Pancreas (tissue), 10 donors: ENCODE measurements around the gene KLHL24. TPM values are rescaled to one million over a fixed set of nuclear protein-coding genes. Genes with fewer than 3 reads are reported as not detected.
"Not testable (repeated sequence)": the region's sequence is repeated elsewhere in the genome, so short reads cannot be mapped to it uniquely, and the experiment has no call there.

Experiments
- ATAC-seq, 4 donors: fragments of 200-7000 bp; cut with Tn5 transposase; one replicate each; pipeline versions ENCODE4 v1.8.0 to v1.9.1; 2020; ENCODE audit warnings: mild to moderate bottlenecking in 4 of 4, moderate library complexity in 4 of 4
- DNase-seq, 6 donors: peaks; one replicate each; pipeline ENCODE4 v3.0.0-alpha.2; 2020
- FAIRE-seq: peaks from 2 replicates; lab custom pipeline; 2012; peaks lifted over from hg19 to GRCh38; lab: Jason Lieb, UNC
- H3K27ac ChIP-seq, 4 donors: fragments of 200-600 bp; sonication (generic); 1 replicate in 3 of 4; 2 replicates in 1 of 4; pipeline versions ENCODE4 v1.5.0 to v1.8.0; 2020
- H3K27me3 ChIP-seq, 4 donors: fragments of 200-600 bp; one replicate each; pipeline ENCODE4 v1.8.0; 2021
- H3K36me3 ChIP-seq, 3 donors: fragments of 200-600 bp; sonication (generic) in 1 of 3; one replicate each; pipeline versions ENCODE4 v1.5.0 to v1.8.0; 2020 to 2021
- H3K4me1 ChIP-seq, 3 donors: fragments of 200-600 bp; one replicate each; pipeline ENCODE4 v1.8.0; 2021
- H3K4me3 ChIP-seq, 4 donors: fragments of 200-600 bp; sonication (generic) in 2 of 4; one replicate each; pipeline versions ENCODE4 v1.5.0 to v1.8.0; 2020 to 2021
- H3K9me3 ChIP-seq, 4 donors: fragments of 200-600 bp; one replicate each; pipeline ENCODE4 v1.8.0; 2021
- WGBS, 2 donors: extraction: QIAGEN DNeasy Blood & Tissue Kit; methylation state at CpG; one replicate each; pipeline ENCODE4 v1.1.7; 2013; 5-methylcytosine and 5-hydroxymethylcytosine counted together
- intact Hi-C, 3 donors: fragments of 100-400 bp; cut with DNase I; formaldehyde crosslinking; loops; one replicate each; pipeline versions ENCODE4 v1.11.1 to v1.14.2; 2022
- polyA plus RNA-seq, 2 donors: library from polyadenylated mRNA; stranded (reverse); fragments of 200-250 nt; gene quantifications; one replicate each; pipeline ENCODE4 v1.2.3, GENCODE V29; 2013
- total RNA-seq, 6 donors: library from RNA; stranded (reverse); fragmentation: NEBNext Ultra II Directional in 4 of 6; extraction: Animal tissue kit (Norgen Biotek cat#: 25700) in 4 of 6; gene quantifications; one replicate each; pipeline versions ENCODE4 v1.2.1 to v1.2.4, GENCODE V29; 2021 to 2023
- TF ChIP-seq, protein P1 (sequence below), 4 donors: fragments of 200-600 bp; sonication (generic) in 3 of 4; IDR thresholded peaks; one replicate each; pipeline versions ENCODE4 v1.5.0 to v1.8.0; 2021; ENCODE audit warnings: antibody characterized with exemption in 4 of 4
- donor health status: healthy with polysubstance abuse.
- donor health status: DM: no; HTN: no; CAD: no; lungs with moderate emphysema.
- donor health status: DM: no; HTN: no; CAD: no.
- donor health status: control.
- donor health status: control.
- donor health status: Bipolar disorder and iron deficiency.
- donor health status: DM: yes; HTN: yes; CAD: no.
- donor health status: DM: no; HTN: no; CAD: no.
- donor health status: DM: no; HTN: no; CAD: no.
- donor health status: DM: yes; HTN: yes; CAD: no.

The KLHL24 gene
- total and polyA plus RNA-seq, 8 donors = 5.7 to 40.8 (median 23.9) TPM

DNA sequence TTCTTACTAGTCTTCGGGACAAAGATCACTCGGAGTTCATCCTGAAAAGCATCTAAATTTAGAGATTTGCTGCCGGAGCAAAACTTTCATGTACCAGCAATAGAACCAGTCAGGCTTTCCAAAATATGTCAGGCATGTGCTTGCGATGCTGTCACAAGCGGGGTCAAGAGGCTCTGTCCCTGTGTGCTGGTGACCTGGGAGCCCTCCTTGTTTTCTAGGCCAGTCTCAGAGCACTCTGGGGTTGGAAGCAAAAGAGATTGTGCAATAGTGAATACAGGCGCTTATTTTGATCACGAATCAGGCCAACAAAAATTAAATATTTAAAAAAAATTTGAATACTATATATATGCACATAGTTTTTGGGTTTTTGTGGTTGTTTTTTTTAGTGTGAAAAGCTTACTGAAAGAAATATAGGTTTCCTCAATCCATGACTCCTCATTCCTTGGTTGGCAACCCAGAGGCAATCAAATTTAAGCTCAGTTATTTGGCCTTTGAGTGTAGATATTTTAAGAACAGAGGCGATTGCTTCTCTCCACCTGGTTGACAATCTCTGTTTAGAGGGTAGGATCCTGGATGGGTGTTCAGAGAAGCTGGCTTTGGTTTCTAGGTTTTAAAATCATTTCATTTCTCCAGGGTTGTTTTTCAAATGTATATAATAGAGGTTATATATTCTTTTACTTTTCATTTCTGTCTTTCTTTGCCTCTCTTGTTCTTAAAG, 8.4 kb upstream of the KLHL24 start:
- Histone ChIP-seq H3K27ac (no peak overlapping the region), H3K27me3 (no peaks in the 10 kb centered on the region), H3K9me3 (no peaks in the 10 kb centered on the region), H3K4me3 (no peak overlapping the region), H3K36me3 (no peaks in the 10 kb centered on the region), H3K4me1 (no peaks in the 10 kb centered on the region)
- ATAC-seq = peak in 1 of 4 donors; percentile 31
- DNase-seq = no peak
- FAIRE-seq = no peak
- intact Hi-C loops = no loop called here
- 74 to 75% methylated on average over 8 of the region's 8 CpGs for WGBS, 2 donors
- TF ChIP-seq, protein P1, sequence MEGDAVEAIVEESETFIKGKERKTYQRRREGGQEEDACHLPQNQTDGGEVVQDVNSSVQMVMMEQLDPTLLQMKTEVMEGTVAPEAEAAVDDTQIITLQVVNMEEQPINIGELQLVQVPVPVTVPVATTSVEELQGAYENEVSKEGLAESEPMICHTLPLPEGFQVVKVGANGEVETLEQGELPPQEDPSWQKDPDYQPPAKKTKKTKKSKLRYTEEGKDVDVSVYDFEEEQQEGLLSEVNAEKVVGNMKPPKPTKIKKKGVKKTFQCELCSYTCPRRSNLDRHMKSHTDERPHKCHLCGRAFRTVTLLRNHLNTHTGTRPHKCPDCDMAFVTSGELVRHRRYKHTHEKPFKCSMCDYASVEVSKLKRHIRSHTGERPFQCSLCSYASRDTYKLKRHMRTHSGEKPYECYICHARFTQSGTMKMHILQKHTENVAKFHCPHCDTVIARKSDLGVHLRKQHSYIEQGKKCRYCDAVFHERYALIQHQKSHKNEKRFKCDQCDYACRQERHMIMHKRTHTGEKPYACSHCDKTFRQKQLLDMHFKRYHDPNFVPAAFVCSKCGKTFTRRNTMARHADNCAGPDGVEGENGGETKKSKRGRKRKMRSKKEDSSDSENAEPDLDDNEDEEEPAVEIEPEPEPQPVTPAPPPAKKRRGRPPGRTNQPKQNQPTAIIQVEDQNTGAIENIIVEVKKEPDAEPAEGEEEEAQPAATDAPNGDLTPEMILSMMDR (IDR thresholded peaks at IDR 0.05) = no peak

DNA sequence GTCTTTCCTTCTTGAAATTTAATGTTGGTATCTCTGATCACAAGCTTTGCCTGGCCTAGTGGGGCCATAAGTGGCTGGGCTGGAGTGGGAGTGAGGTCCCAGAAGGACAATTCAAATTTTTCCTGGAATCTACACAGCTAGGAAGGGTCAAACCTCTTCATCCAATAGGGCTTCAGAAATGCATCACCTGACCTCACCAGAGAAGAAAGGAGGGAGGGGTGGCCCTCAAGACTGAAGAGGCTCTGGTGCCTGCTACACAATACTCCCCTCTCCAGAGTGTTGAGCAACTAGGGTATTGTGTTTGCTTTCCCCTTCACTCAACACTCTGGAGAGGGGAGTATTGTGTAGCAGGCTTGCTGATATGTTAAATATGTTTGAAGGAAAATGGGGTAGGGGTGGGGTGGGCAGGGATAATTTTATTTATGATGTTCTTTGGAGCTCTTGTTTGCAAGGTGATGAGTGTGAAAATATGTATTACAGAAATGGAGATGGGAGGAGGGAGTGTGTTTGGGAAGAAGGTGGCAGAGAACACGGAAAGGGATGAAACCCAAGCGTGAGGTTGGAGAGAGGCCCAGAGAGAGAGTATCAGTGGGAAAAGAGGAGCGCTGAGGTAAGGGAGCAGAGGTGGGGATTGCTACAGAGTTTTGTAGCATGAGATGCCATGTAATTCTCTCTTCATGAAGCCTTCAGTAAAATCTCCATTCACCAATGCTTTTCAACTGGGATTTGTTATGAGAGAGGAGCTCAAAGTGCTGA, 5.7 kb upstream of the KLHL24 start:
- WGBS, 2 donors = 92 to 95% methylated on average over 3 of the region's 3 CpGs
- no peaks in the 10 kb centered on the region for H3K36me3 ChIP-seq
- H3K9me3 ChIP-seq = no peaks in the 10 kb centered on the region
- peaks cover 0 to 1% (median 0%) of the 10 kb centered on the region in 3 donors for H3K4me1 ChIP-seq
- FAIRE-seq = no peak
- intact Hi-C loops = no loop called here
- no peaks in the 10 kb centered on the region for H3K27me3 ChIP-seq
- no peak overlapping the region for H3K27ac ChIP-seq
- H3K4me3 ChIP-seq = no peak overlapping the region
- DNase-seq = no peak
- no peak for ATAC-seq
- TF ChIP-seq, protein P1 (IDR thresholded peaks at IDR 0.05) = no peak

DNA sequence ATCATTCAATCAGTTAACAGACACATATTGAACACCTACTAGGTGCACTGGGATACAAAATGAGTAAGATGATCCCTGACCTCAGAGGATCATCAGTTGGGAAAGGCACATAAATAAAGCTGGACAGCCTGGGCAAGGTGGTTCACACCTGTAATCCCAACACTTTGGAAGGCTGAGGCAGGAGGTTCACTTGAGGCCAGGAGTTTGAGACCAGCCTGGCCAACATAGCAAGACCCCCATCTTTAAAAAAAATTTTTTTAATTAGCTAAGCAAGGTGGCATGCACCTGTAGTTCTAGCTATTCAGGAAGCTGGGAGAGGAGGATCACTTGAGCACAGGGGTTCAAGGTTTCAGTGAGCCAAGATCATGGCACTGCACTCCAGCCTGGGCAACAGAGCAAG, 3.7 kb upstream of the KLHL24 start:
- TF ChIP-seq, protein P1 (IDR thresholded peaks at IDR 0.05) = no peak
- ATAC-seq (no peak), DNase-seq (no peak), FAIRE-seq (no peak)
- intact Hi-C loops = no loop called here
- Histone ChIP-seq H3K4me1 (peaks cover 0 to 4% (median 0%) of the 10 kb centered on the region in 3 donors), H3K9me3 (no peaks in the 10 kb centered on the region), H3K36me3 (no peaks in the 10 kb centered on the region), H3K4me3 (no peak overlapping the region), H3K27me3 (no peaks in the 10 kb centered on the region), H3K27ac (no peak overlapping the region)

DNA sequence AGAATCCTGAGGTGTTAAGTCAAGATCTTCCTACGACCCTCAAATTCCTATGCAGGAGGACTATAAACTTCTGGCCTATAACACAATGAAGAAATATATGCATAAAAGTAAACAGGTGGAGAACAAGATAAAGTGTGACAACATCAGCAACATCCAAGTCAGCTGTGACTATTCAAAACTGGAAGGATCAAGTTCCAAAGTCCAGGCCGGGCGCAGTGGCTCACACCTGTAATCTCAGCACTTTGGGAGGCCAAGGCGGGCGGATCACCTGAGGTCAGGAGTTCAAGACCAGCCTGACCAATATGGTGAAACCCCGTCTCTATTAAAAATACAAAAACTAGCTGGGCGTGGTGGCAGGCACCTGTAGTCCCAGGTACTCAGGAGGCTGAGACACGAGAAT, 2.7 kb upstream of the KLHL24 start:
- DNase-seq, intact Hi-C loops, H3K27me3 ChIP-seq, H3K9me3 ChIP-seq, H3K4me1 ChIP-seq, H3K36me3 ChIP-seq, H3K27ac ChIP-seq, H3K4me3 ChIP-seq, ATAC-seq, FAIRE-seq: not testable (repeated sequence)
- 88 to 89% methylated on average over 8 of the region's 8 CpGs for WGBS, 2 donors

DNA sequence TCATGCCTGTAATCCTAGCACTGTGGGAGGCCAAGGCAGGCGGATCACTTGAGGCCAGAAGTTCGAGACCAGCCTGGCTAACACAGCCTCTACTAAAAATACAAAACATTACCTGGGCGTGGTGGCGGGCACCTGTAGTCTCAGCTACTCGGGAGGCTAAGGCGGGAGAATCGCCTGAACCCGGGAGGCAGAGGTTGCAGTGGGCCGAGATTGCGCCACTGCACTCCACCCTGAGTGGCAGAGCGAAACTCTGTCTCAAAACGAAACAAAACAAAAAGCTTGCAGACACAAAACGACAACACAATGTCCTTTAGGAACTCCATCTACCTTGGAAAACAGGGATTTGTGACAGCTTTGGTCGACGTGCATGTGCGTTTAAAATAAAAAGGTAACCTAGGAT, 716 bp upstream of the KLHL24 start:
- TF ChIP-seq, protein P1 (IDR thresholded peaks at IDR 0.05) = no peak
- 77% methylated on average over 16 of the region's 16 CpGs for WGBS, 2 donors
- intact Hi-C loops = no loop called here
- peak overlapping the region in 3 of 4 donors; percentile 85 to 99 (median 94) for H3K4me3 ChIP-seq
- H3K9me3 ChIP-seq = no peaks in the 10 kb centered on the region
- ATAC-seq (no peak), DNase-seq (no peak), FAIRE-seq (no peak)
- H3K36me3 ChIP-seq = no peaks in the 10 kb centered on the region
- H3K4me1 ChIP-seq = peaks cover 6 to 20% (median 11%) of the 10 kb centered on the region in 3 donors
- peak overlapping the region; percentile 96 to 99 (median 98) for H3K27ac ChIP-seq
- H3K27me3 ChIP-seq = no peaks in the 10 kb centered on the region
